Testis (tissue), 2 donors: Measurements from ENCODE around the gene ZCCHC14.

ENCODE experiments used
- CTCF ChIP-seq, 3 experiments: fragments of 450-650 bp in 2 of 3; fragments of 200-600 bp in 1 of 3; sonication (generic) in 1 of 3; IDR thresholded peaks; one replicate each; pipeline ENCODE4 v1.5.1; 2016 to 2019; ENCODE audit warnings: antibody characterized with exemption in 3 of 3, mild to moderate bottlenecking in 2 of 3, moderate library complexity in 1 of 3
- POLR2A ChIP-seq: fragments of 450-650 bp; IDR thresholded peaks from one replicate; pipeline ENCODE4 v1.6.1; 2017; ENCODE audit warnings: antibody characterized with exemption, mild to moderate bottlenecking, moderate library complexity

GRCh38 chr16:87498324-87499188 lies 5.7 kb upstream of the ZCCHC14 start:
- TF ChIP-seq CTCF (IDR thresholded peaks at IDR 0.05) (no peak), POLR2A (no peak)
